Medulla oblongata (tissue), 1 donor: ENCODE data around the gene FLT4.

ENCODE experiments used
- DNase-seq: peaks from one replicate; pipeline ENCODE4 v3.0.0-alpha.2; 2015; ENCODE audit errors: extremely low spot score

FLT4 gene

GRCh38 chr5:180607861-180608571 is 41.4 kb downstream of the FLT4 start:
- no peak for DNase-seq

GRCh38 chr5:180606215-180606785 is 43.1 kb downstream of the FLT4 start:
- DNase-seq, result no peak

- peak; percentile 56 for DNase-seq
Observed at GRCh38 chr5:180605554-180606214, 43.7 kb downstream of the FLT4 start.

GRCh38 chr5:180604271-180604670 is 45.1 kb downstream of the FLT4 start:
- DNase-seq, result no peak

GRCh38 chr5:180603076-180603594 is 46.3 kb downstream of the FLT4 start:
- no peak for DNase-seq

GRCh38 chr5:180602481-180603075 is 46.8 kb downstream of the FLT4 start:
- no peak for DNase-seq

GRCh38 chr5:180601591-180602480 is 47.6 kb downstream of the FLT4 start:
- DNase-seq, result no peak

- DNase-seq, result no peak
Observed at GRCh38 chr5:180600554-180601041, 48.8 kb downstream of the FLT4 start.

- no peak for DNase-seq
Observed at GRCh38 chr5:180599981-180600553, 49.3 kb downstream of the FLT4 start.

- no peak for DNase-seq
Observed at GRCh38 chr5:180599590-180599914, 49.8 kb downstream of the FLT4 start.

GRCh38 chr5:180598797-180599589 is 50.4 kb downstream of the FLT4 start:
- no peak for DNase-seq

GRCh38 chr5:180598316-180598701 is 51.1 kb downstream of the FLT4 start:
- no peak for DNase-seq

- no peak for DNase-seq
Observed at GRCh38 chr5:180596668-180597231, 52.6 kb downstream of the FLT4 start.

- no peak for DNase-seq
Observed at GRCh38 chr5:180596115-180596667, 53.2 kb downstream of the FLT4 start.

GRCh38 chr5:180595381-180596114 is 53.9 kb downstream of the FLT4 start:
- DNase-seq, result no peak

- DNase-seq, result no peak
Observed at GRCh38 chr5:180595046-180595379, 54.4 kb downstream of the FLT4 start.

GRCh38 chr5:180594311-180595045 is 54.9 kb downstream of the FLT4 start:
- DNase-seq, result no peak

GRCh38 chr5:180593446-180594206 is 55.8 kb downstream of the FLT4 start:
- no peak for DNase-seq
